Fibroblast of pulmonary artery (primary cell): Measurements from ENCODE around the gene KIF23.

ENCODE experiments used
- DNase-seq: peaks from one replicate; pipeline ENCODE4 v3.0.0-alpha.2; 2010; ENCODE audit warnings: low read depth
- H3K4me3 ChIP-seq: replicated peaks from 2 replicates; pipeline ENCODE4 v1.5.1; 2011; ENCODE audit warnings: low read depth, mild to moderate bottlenecking, control low read depth, low read length, moderate library complexity
- TF ChIP-seq, protein P1 (sequence below): IDR thresholded peaks from 2 replicates; pipeline ENCODE4 v1.5.1; 2011; ENCODE audit warnings: mild to moderate bottlenecking, control low read depth, low read length, inconsistent platforms; ENCODE audit errors: missing control alignments

Gene KIF23

DNA sequence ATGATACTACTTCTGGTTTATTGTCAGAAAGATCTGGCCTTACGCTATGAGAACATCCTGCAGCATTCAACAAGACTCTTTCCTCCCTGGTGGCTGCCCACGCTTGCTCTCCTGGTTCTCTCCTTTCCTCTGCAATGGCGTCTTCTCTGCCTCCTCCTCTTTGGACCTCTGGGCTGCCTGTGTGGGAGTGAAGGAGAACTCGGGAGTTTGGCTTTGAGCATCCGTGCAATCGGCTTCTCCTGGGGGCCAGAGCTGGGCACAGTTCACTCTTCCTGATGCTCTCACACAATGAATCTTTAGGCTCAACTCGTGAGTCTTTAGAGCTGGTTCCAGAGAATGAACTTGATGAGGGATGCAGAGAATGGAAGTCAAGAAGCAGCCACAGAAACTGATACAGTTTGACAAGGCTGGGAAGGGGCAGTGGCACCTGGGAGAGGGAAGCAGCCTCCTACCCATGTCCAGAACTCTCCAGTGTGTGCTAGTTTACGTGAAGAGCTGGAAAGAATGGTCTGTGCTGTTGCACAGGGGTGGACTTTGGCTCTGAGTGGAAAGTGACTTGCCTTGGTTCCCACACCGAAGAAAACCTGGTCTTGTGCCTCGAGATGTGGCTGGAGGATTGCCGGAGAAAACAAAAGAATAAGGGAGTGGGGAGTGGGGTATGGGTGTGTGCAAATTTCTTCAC lies 76.3 kb downstream of the KIF23 start:
- TF ChIP-seq, protein P1, sequence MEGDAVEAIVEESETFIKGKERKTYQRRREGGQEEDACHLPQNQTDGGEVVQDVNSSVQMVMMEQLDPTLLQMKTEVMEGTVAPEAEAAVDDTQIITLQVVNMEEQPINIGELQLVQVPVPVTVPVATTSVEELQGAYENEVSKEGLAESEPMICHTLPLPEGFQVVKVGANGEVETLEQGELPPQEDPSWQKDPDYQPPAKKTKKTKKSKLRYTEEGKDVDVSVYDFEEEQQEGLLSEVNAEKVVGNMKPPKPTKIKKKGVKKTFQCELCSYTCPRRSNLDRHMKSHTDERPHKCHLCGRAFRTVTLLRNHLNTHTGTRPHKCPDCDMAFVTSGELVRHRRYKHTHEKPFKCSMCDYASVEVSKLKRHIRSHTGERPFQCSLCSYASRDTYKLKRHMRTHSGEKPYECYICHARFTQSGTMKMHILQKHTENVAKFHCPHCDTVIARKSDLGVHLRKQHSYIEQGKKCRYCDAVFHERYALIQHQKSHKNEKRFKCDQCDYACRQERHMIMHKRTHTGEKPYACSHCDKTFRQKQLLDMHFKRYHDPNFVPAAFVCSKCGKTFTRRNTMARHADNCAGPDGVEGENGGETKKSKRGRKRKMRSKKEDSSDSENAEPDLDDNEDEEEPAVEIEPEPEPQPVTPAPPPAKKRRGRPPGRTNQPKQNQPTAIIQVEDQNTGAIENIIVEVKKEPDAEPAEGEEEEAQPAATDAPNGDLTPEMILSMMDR: no peak
- DNase-seq: no peak

DNA sequence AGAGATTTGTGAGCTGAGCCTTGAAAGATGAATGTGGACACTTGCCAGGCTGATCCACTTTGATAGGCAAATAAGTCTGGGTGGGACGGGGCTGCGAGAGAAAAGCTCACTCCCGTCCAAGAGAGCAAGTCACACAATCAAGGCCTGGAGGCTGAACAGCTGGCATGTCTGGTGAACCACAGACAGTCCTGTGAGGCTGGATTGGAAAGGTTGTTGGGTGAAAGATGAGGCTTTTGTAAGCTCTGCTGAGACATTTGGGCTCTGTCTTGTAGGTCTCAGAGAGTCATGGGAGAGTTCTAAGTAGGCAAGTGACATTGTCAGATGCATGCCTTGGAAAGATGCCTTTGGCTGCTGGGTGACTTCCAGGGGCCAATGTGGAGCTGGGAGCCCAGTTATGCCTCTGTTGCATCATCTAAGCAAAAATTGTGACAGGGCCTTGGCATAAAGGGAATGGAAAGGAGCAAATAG lies 76.9 kb downstream of the KIF23 start:
- TF ChIP-seq, protein P1: no peak
- peak; percentile 4 for DNase-seq
- no peak overlapping the region for H3K4me3 ChIP-seq

More for the DNA sequence above, 76.3 kb downstream of the KIF23 start:
- no peak overlapping the region for H3K4me3 ChIP-seq

DNA sequence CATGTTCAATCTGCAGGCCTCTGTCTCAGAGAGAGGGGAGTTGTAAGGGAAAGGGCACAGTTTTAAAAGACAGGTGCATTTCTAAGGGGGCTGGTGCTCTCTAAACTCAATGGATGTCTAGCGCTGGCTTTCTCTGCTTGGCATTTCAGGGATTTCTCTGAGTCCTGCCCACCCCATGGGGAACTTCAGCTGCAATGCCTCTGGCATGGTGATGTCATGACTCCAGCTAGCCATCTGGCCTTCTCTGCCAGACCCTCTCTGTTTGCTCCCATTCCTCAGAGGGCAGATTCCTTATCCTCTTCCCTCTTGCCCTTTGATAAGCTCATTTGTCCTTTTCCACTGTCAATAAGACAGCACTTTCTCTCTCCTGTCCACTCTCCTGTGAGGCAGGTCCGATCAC lies 79.3 kb downstream of the KIF23 start:
- H3K4me3 ChIP-seq: no peak overlapping the region
- TF ChIP-seq, protein P1: no peak
- no peak for DNase-seq

DNA sequence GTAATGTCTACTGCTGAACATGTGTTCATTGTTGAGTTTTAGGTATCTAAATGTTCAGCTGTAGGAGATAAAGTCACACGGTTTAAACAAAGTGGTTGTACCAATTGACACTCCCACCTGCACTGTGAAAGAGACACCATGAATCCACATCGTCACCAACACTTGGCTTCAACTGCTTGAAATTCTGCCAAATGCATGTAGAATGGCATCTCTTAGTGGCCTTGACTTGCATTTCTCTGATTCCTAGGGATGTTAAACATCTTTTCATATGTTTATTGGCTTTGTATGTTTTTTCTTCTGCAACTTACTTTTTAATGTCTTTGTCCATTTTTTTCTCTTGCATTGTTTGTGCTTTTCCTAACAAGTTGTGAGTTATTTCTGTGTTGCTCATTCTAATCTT lies 81.9 kb downstream of the KIF23 start:
- no peak for DNase-seq
- no peak overlapping the region for H3K4me3 ChIP-seq
- TF ChIP-seq, protein P1: no peak

DNA sequence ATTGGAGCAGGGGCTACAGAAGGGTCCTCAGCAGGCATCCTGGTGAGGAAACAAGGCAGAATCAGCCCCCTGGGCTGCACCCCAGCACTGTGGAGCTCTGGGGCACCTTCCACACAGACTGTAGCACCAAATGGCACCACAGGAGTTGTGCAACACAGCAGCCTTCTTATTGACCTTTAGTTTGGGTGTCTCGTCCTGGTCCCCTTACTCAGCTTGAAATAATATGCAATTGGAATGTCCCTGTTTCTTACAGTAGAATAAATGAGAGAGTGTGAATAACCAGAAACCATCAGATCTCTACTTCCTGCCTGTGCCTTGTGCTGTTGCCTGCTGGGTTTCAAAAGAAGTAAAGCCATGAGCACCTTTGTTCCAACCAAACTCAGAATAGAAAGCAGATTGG lies 82.9 kb downstream of the KIF23 start:
- TF ChIP-seq, protein P1: no peak
- no peak for DNase-seq
- no peak overlapping the region for H3K4me3 ChIP-seq

DNA sequence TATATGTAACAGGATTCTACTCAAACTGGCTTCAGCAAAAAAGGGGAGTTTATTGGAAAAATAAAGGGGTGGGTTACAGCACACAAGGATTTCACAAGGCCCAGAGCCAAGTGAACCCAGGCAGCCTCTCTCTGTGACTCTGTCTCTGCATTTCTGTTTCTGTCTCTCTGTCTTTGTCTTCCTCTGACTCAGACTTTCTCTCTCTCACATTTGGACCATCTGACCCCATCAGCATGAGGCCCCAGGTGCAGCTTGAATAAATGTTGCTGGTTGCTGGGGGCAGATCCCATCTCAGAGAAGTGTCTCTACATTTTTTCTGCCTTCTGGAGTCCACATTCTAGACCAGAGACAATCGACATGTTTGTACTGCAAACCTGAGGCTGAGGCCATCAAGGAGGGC lies 83.5 kb downstream of the KIF23 start:
- TF ChIP-seq, protein P1: no peak
- H3K4me3 ChIP-seq: no peak overlapping the region
- DNase-seq: no peak
